Measurements from ENCODE around the gene BUD13.
"Not testable (repeated sequence)": the region's sequence is repeated elsewhere in the genome, so short reads cannot be mapped to it uniquely, and the experiment has no call there.

The BUD13 gene

DNA sequence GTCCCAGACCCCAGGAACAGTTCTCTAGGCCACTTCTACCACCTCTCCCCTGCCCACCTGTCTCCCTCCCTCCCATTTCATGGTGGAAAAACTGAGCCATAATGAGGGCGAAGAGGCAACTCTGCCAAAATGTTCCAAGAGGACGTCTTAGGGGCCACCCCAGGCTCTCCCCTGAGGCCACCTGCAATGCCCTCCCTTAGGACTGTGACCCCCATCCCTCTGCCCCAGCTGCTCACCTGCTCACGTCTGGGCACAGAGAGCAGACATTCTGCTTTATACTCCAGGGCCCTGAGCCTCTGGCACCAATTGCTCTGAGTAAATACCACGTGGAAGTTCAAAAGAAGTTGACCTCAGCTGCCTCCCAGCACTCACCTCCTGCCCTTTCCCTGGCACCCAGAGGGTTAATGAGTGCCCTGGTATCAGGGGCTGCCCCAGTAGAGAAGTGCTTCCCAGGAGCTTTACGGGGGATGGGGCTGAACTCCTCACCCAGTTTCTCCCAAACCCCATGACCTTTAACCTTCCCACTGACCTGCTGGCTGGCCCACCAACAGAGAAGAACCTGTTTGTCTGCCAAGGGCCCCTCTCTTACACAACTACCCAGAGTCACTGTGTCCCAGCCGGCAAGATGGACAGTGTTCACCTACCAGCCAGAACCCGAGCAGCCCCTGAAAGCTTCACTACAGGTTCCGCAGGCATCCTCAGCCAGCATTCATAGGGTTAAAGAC lies 19.5 kb upstream of the BUD13 start:
- no peak for DNase-seq

DNA sequence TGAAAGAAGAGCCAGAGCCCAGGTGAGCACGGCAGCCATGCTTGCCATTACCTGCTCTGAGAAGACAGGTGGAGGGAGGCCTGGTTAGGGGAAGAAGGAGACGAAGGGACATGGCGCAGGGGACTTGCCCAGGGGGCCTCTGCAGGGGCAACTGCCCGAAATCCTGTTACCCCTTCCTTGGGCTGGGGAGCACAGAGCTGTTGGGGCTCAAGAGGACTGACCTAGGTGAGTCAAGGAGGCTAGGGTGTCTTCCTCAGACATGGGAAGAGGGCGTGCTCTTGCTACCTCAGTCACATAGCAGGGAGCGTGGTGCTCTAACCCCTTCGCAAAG lies 19.0 kb upstream of the BUD13 start, which contains the start of gene APOA5:
Gene APOA5, minus strand, starts transcription at position 67 of the 331 bp plus-strand sequence. Its CDS starts 19 bp downstream, at position 48.
- DNase-seq = no peak

DNA sequence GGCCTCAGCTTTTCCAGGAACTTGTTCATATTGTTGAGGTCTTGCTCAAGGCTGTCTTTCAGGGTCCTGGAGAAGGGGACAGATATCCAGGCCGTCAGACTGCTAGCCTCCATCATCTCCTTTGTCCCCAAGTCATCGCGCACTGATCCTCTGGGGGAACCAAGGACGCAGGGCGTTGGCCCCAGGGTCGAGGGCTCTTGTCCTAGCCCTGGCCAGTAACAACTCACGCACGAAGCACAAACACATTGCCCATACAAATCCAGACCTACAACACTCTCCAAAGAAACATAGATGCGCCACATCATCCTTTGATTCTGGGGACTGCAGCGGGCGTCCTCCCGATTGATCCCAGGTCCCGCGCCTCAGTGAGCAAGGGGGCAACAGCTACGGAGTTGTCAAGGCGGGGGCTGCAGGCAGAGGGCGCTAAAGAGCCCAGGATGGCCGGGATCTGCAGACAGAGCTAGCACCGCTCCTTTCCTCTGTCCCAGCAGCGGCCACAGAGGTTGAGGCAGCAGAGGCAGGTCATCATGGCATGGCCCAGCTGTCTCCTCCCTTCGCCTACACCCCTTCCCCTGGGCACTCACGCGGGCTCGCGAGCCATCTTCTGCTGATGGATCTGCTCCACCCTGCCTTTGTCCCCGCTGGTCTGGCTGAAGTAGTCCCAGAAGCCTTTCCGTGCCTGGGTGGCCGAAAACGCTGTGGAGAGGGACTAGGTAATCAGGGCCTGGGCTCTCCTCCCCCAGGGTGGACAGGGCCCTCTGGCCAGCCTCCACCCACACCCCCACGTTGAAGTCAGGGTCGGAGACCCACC lies 18.4 kb upstream of the BUD13 start:
- peak; percentile 37 for DNase-seq

DNA sequence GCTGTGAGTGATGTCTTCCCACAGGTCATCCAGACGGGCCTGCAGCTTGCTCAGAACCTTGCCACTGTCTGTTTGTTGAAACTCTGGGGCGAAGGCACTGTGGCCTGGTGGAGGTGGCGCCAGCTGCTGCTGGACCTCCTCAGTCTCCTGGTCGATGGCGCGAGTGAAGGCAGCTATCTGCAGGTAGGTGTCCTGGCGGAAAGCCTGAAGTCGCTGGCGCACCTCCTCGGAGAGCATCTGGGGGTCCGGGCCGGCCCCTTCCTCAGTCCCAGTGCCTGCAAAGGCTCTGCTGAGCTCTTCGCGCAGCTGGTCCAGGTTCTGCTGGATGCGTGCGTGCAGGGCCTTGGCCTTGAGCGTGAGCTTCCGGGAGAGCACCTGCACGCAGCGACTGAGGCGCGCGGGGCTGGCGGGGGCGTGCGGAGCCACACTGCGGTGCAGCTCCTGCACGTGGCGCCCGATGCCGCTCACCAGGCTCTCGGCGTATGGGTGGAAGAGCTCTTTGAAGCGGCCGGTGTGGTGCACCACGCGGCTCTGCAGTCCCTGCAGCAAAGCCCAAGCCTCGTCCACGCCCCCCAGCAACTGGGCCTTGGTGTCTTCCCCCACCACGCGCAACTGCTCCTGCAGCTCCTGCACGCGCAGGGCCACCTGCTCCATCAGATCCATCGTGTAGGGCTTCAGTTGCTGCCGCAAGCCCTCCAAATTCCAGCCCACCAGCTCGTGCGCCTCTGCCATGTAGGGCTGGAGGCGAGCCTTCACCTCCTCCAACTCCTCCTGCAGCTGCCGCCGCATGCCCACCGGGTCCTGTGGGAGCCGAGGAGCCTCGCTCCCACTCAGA lies 17.6 kb upstream of the BUD13 start:
- no peak for DNase-seq

DNA sequence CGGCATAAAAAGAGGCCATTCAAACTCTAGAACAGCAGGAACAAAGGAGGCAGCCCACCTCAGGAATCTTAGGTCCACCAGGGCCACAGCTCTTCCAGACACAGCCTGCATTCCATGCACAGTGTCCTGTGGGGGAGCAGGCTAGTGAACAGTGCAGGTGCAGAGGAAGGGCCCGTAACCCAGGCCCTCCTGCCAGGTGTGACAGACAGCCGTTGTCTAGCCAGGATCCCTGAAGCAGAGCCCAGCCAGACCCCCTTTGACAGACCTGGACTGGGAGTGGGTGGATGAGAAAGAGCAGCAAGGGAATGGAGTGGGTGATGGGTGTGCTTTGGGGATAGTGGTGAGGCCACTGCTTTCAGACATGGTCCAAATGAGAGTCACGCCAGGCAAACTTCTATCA lies 16.2 kb upstream of the BUD13 start:
- no peak for DNase-seq

DNA sequence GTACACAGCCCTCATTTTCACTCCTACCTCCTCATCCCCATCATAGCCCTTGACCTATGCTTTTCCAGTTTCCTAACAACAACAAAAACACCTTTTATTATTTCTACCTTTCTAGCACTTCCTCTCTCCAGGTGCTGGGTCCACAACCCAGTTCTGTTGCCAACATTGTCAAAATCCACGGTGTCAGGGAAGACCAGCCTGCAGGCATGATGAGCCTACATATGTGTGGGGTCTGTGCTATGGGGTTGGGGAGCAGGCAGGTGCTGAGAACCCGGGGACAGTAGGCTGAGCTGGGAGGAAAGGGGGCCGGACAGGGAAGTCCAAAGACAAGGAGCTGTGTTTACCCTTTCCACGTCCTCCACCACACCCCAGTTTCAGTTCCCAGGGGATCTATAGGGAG lies 15.7 kb upstream of the BUD13 start:
- no peak for DNase-seq

DNA sequence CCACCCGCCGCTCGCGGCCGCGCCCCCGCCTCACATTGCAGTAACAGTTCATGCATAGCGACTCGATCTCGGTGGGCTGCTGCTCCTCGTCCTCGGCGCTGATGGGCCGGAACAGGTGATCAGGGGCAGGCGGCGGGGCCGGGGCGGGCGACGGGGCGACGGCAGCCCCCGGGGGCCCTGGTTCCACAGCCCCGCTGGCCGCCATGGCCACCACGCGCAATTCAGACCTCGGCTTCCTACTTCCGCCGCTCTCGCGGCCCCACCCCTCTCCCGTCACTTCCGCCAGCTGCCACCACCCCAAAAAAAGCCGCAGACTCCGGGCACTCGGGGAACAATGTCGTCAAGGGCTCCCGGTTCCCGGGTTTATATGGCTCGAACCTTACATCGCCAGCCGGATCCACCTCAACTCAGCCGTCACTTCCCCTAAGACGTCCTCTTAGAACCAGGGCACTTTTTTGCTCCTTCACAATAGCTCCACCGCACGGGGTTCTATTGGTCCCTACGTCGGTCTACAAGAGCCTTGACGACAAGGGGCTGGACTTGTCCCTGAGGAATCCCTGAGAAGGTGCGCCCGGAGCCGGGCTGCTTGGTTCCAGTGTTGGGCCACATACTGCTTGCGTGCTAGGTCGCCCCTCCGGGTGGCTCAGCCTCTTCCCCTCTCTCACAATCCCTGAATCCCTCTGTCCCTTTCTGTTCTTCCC lies 15.1 kb upstream of the BUD13 start, which contains the start of gene ZPR1:
Gene ZPR1, minus strand, starts transcription at position 238 of the 701 bp plus-strand sequence. Its CDS starts 33 bp downstream, at position 205.
- DNase-seq = no peak

DNA sequence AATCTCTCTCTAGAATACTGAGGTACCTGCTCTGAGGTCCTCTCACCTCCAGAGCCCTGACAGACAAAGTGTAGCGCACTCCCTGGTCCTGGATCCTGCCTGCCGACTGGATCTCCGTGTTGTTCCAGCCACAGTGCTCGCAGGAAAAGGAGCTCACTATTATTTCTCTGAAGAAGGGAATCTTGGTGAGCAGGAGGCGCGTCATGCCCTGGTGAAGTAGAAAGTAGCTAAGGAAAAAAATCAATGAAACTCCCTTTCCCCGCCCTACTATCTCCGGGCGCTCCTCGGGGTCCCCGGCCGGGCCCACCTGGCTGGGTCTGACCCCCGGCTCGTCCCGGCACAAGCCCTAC lies 14.6 kb upstream of the BUD13 start:
- no peak for DNase-seq

DNA sequence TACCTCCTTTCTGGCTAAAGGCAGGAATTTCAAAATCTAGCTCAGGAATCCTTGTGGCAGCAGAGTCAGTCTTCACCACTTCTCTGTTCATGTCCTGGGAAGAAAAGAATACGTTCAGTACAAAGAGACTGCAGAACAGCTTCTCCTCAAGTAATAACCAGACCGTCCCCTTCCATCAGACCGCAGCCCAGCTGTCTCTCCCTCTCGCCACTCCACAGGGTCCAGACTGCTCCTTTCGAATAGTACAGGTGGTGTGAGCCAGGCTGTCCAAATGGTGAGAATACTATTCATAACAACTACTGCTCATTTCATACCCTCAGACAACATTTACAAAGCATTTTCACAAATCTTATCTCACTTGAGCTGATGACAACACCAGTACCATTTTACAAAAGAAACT lies 14.2 kb upstream of the BUD13 start:
- DNase-seq = no peak

DNA sequence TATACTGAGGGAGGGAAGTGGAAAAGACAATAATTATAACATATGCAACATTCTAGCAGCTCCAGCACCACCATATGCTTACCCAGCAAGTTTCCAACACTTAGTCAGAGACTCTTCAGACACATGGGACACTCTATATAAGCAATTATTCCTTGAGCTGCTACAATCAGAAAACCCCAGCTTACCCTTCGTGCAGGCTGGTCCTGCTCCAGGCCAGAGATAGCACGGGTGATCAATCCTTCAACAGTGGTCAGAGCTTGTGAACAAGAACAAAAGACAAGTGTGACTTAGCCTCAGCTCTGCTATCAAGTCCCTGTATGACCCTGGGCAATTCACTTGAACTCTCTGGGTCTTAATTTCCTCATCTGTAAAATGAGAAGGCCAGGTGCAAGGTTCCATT lies 13.5 kb upstream of the BUD13 start:
- no peak for DNase-seq

DNA sequence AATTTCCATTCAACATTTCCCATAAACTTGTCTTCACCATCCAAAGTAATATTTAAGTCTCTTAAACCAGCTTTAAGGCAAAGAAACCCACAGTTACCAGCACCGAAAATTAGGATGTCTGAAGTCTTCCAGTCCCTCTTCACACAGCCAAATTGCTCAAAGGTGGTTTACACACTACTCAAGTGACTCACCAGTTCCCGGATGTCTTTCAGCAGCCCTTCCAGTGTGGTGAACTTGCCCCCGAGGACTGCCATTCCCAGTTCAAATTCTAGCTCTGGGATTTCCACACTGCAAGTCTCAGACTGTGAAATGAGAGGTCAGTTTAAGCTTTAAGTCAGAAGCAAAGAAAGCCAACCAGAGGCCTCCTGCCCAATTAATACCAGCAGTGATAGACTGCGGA lies 9.9 kb upstream of the BUD13 start:
- no peak for DNase-seq

DNA sequence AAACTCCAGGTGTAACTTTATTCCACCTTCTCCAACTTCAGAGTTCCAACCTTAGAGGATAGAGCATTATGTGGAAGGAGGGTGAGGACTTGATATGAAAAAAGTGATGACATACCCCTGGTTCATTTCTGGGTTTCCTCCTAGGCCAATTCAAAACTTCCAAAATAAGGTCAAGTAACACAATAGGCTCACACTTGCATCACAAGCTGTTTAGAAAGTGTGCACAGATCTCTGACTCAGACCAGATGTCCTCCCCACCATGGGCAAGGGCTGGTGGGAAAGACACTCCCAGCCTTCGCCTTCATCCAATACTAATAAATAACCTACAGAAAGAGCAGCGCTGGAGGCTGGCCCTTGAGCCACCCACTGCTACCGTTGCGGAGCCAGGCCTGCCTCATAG lies 5.8 kb upstream of the BUD13 start:
- DNase-seq = no peak

DNA sequence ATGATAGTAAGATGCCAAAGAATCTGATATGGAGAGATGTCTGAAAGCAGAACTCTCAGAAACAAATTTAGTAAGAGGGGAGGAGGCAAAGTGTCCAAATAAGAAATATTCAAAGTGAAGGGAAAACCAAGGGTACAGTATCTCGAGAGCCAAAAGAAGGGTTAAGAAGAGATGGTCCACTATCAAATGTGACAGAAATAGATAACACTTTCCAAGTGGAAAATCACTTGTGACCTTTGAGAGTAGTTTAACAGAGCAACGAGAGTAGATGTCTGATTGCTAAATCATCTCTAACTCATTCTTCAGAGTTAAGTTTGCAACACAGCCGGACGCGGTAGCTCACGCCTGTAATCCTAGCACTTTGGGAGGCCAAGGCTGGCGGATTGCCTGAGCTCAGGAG lies 4.3 kb upstream of the BUD13 start:
- DNase-seq = no peak

DNA sequence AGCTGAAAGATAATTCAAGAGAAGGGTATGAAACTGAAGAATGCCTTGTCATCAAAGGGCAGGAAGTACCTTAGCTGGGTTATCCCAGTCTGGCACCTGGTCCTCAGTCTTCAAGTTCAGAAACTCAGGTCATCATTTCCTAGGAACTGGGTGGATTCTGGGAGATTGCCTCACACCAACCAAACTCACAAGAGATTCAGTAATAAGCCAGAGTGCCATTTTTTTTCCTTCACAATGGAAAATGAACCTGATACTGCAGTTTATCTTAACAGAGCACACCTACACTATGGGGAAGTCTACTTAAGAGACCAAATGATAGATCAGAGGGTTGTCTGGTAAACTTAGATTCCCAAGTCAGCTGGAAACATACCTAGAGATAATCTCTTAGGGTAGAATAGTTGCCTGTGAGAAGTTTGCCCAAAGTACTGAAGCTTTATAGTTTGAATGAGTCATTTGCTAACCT lies 3.8 kb upstream of the BUD13 start:
- DNase-seq = no peak

DNA sequence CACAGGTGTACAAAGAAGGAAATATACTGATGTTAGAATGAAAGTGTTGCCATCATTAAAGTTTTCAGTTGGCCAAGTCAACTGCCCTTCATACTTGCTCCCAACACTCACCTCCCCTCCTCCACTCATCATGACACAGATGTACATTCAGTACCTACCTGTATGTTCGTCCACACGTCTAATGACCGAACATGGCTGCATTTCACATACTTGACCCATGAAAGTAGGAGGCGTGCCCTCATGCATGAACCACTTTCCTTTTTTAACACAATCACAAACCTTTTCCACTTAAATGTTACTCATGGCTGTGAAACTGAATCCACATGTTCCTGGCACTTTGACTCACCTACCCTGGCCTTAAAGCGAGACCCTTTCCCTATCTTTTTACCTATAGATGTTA lies 3.2 kb upstream of the BUD13 start:
- no peak for DNase-seq

DNA sequence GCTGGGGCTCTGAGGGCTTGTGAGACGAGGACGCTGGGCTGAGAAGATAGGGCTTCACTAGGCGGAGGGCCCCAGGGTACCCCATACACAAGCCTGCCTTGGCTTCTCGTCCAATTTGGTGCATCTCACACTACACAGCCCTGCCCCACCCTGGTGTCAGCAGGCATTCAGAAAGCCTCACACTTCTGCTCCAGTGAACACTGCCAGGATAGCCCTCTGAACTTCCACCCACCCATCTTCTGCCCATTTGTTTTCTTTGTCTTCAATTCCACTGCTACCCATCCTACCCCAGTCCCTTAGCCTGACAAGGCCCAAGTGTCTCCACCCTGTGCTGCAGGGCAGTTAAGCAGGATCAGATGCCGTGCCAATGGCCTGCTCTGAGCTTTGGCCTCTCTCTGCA lies 1.9 kb upstream of the BUD13 start:
- DNase-seq = no peak

DNA sequence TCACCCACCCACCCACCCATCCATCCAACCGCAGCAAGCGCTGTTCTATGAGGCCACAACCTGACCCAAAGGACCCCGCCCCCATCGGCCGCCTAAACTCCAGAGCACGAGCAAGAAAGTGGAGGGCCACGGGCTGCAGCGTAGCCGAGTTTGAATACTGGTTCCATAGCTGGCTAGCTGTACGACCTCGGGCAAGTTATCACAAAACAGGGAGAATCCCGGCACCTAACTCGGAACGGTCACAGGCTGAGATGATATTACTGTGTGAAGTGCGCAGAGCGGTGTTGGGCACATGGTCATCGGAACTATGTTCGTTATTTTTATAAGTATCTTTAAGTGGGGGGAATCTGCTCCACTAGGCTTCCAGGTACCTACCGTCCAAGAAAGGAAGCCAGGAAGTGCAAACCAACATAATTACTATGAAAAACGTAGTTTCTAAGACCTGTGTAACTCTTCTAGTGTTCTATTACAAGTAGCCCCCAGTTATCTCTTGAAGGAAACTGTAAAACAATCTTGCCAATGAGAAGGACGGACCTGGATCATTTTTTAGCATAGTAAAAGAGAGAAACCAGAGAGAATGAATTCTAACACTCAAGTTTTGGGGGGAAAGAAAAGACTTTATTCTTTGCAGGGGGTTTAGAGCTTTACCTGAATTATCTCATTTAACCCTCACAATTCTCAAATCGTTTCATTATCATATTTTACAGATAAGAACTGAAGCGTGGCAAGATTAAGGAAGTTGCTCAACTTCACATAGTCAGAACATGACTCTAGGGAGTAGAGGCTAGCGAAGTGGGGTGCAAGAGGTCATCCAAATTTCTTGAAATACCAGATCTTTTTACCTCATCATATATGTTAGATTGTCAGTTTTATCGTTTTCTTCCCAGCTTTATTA lies 663 bp upstream of the BUD13 start:
- peak; percentile 59 for DNase-seq

DNA sequence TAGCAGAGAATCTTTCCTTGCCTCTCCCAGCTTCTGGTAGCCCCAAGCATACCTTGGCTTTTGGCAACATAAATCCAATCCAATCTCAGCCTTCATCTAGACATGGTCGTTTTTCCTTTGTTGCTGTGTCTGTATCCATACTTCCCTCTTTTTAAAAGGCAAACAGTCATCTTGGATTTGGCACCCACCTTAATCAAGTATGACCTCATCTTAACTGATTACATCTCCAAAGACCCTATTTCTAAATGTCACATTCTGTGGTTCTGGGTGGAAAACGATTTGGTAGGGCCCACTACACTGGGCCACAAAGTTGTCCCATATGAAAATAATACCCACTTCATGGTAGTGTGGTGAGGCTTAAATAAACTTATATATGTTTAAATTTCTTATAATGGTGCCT lies 852 bp downstream of the BUD13 start:
- DNase-seq = no peak

DNA sequence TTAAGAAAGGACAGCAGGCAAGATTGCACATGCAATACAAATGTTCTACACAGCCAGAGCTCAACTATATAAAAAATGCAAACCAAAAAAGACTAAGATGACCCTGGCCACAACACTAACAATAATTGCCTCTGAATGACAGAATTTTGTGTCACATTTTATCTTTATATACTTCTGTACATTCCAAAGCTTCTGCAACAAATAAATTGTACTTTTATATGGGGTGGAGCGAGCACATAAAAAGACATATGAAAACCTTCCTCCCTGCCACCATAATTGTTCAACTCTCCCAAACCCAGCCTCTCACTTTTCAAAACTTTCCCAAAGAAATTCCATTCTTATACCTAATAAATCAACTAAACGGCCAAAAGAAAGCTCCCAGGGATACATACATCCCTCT lies 10.7 kb downstream of the BUD13 start:
- no peak for DNase-seq

DNA sequence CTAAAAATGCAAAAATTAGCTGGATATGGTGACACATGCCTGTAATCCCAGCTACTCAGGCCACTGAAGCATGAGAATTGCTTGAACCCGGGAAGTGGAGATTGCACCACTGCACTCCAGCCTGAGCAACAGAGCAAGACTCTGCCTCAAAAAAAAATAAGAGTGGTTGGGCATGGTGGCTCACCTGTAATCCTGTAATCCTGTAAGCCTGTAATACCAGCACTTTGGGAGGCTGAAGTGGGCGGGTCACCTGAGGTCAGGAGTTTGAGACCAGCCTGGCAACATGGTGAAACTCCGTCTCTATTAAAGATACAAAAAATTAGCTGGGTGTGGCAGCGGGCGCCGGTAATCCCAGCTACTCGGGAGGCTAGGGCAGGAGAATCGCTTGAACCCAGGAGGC lies 16.7 kb downstream of the BUD13 start:
- not testable (repeated sequence) for DNase-seq

DNA sequence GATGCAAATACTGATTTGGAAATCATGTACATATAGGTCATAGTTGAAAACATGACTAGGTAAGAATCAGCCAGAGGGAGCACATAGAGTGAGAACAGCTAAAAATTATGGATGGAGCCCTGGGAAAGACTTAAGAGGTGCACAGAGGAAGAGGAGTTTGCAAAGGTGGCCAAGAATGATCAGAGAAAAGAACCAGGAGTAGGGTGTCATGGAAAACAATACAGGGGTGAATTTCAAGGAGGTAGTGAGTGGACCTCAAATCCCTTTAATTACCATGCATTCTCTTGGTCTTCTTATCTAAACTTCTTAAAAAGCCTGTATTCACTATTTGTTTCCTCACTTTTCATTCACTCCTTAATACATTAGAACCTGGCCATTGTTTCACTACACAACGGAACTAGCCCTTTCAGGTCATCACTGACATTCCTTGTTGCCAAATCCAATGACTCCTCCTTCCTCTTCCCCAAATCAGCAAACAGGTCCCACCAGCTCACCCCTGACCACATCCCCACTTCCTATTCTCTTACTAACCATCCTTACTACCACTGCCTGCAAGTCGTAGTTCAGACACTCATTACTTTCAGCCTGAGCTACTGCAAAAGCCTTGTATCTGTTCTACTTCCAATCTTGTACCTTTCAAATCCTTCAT lies 22.6 kb downstream of the BUD13 start:
- DNase-seq = no peak
